ENCODE results near the gene TIAM1.

TIAM1 gene

DNA sequence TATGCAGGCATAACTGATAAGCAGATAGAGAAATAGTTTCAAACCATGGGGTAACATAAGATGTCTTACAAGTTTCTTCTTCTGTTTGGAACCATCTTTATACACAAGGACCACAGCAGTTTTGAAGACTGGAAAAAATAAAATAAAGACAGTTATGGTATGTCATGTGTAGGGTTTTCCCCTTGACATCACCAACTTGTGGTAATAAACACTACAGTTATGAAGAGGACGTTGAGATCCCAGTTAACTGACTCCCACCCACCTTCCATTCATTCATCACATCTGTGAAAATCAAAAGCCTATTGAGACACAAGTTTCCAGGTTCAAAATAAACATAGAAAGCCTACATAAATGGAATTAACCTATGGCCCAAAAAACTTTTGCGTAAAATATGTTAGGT lies 213.2 kb downstream of the TIAM1 start:
- H3K27ac ChIP-seq: no peak overlapping the region
- TF ChIP-seq ZFX (IDR thresholded peaks at IDR 0.05): no peak
- TF ChIP-seq, protein P1, sequence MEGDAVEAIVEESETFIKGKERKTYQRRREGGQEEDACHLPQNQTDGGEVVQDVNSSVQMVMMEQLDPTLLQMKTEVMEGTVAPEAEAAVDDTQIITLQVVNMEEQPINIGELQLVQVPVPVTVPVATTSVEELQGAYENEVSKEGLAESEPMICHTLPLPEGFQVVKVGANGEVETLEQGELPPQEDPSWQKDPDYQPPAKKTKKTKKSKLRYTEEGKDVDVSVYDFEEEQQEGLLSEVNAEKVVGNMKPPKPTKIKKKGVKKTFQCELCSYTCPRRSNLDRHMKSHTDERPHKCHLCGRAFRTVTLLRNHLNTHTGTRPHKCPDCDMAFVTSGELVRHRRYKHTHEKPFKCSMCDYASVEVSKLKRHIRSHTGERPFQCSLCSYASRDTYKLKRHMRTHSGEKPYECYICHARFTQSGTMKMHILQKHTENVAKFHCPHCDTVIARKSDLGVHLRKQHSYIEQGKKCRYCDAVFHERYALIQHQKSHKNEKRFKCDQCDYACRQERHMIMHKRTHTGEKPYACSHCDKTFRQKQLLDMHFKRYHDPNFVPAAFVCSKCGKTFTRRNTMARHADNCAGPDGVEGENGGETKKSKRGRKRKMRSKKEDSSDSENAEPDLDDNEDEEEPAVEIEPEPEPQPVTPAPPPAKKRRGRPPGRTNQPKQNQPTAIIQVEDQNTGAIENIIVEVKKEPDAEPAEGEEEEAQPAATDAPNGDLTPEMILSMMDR (conservative IDR thresholded peaks at IDR 0.05): no peak

DNA sequence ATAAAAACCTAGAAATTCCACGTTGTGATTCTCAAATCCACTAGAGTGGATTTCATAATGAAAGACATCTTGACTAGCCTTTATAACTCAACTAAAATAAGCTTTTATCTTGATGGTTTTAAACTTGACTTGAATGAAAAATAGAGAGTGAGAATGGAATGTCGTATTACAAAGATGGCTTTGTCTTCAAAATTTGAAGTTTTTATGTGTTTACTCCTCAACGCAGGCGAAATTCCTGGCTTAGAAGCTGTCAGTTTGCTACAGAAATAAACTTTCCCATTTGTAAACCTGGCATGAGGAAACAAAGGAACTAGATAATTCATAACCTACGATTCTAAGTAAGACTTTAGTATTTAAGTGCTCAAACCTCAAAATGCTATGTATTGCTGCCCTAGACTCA lies 215.8 kb downstream of the TIAM1 start:
- TF ChIP-seq, protein P1 (conservative IDR thresholded peaks at IDR 0.05): no peak
- no peak for TF ChIP-seq ZFX (IDR thresholded peaks at IDR 0.05)

DNA sequence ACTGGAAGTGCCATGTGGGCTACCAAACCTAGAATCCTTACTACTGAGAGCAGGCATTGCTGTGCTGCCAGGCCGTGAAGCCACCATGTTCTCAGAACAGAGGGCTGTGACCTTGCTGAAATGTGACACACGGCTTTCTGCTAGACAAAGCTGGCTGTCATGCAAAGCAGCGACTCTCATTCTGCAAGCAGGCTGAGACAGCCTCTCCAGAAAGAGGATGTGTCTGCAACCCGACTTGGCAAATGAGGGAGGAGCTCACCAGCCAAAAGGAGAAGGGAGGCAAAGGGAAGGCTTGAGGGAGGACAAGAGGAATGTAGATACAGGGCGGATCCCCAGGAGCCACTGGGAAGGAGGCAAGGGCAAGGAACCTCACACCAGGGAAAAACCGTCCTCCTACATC lies 220.1 kb downstream of the TIAM1 start:
- H3K27ac ChIP-seq: no peak overlapping the region
- TF ChIP-seq, protein P1 (conservative IDR thresholded peaks at IDR 0.05): no peak
- TF ChIP-seq ZFX (IDR thresholded peaks at IDR 0.05): no peak

More for the DNA sequence above, 215.8 kb downstream of the TIAM1 start:
- no peak overlapping the region for H3K27ac ChIP-seq

DNA sequence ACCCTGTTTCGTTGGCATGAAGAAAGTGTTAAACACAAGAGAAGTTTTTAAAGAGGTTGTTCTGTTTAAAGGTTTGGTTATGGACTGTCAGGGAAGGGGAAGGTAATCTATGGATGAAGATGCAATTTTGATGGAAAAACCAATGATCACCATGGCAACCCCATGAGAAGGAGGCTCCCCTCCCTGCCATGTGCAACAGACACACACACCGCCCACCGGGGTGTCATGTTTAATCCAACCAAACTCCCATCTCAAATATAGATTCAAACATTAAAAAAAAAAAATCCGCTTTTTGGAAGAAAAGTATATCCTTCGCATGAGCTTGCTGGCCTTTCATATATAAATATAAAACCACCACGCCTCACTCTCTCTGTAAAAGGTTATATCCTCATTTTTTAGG lies 224.9 kb downstream of the TIAM1 start:
- H3K27ac ChIP-seq: no peak overlapping the region
- TF ChIP-seq, protein P1 (conservative IDR thresholded peaks at IDR 0.05): no peak
- no peak for TF ChIP-seq ZFX (IDR thresholded peaks at IDR 0.05)

DNA sequence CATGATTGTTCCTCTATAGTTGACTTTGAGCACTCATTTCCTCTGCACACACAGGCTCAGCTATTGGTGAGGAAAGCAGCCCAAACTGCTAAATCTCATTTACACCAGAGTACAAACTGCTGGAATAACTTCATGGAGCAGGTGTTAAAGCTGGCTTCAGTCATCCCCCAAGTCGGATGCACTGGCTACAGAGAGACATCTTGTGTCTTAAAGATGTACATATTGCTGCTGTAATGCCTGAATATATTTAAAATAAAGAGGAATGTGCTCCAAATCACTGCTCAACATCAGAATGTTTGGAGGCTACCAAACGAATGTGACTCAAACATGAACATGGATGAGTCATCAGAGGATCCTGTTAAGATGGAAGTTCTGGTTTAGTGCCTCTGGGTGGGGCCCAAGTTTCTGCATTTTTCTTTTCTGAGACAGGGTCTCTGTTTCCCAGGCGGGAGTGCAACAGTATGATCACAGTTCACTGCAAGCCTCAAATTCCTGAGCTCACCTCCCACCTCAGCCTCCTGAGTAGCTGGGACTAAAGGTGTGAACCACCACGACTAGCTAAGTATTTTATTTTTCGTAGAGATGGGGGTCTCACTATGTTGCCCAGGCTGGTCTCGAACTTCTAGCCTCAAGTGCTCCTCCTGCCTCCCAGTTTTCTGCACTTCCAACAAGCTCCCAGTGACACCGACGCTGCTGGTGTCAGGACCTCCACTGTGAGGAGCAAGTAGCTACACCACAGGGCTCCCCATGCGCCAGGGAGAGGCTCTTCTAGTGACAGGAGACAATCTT lies 226.7 kb downstream of the TIAM1 start:
- H3K27ac ChIP-seq: no peak overlapping the region
- TF ChIP-seq, protein P1 (conservative IDR thresholded peaks at IDR 0.05): no peak
- TF ChIP-seq ZFX (IDR thresholded peaks at IDR 0.05): no peak

DNA sequence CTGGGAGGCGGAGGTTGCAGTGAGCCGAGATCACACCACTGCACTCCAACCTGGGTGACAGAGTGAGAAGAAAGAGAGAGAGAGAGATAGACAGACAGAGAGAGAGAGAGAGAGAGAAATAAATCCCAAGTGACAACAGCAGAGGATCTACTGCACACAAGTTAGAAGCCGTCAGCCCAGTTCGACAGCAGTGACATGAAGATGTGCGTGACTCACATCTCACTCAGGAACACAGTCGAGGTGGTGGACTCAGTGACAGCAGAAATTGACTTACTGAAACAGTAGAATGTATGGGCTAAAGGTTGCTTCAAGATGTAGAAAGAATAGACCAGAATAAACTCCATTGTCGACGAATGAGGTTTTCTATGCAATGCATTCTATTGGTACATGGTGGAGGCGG lies 228.8 kb downstream of the TIAM1 start:
- TF ChIP-seq ZFX (IDR thresholded peaks at IDR 0.05): no peak
- TF ChIP-seq, protein P1 (conservative IDR thresholded peaks at IDR 0.05): no peak
- no peak overlapping the region for H3K27ac ChIP-seq

DNA sequence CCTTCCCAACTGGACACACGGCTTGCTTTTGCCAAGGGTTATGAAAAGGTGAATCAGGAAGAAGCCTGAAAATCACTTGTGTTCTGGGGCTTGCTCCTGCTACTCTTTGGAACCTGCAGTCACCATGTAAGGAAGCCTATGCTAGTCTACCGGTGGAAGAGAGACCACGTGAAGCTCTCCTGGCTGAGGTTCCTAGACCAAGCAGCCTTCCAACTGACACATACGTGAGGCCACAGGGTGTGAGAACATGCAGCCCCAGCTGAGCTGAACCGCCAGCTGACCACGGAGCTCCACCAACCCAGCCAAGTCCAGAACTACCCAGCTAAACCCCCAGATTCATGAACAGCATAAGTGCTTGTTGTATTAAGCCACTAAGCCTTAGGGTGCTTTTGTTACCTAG lies 233.0 kb downstream of the TIAM1 start:
- H3K27ac ChIP-seq: no peak overlapping the region
- TF ChIP-seq, protein P1 (conservative IDR thresholded peaks at IDR 0.05): no peak
- TF ChIP-seq ZFX (IDR thresholded peaks at IDR 0.05): no peak
